Activated CD4-positive, alpha-beta memory T cell treated with anti-CD3 and anti-CD28 coated beads, Interleukin-2, amount 10 ng/mL, durations not matched to agents 7 days and 5 days (primary cell): Measurements from ENCODE around the gene SESN1. TPM values are rescaled to one million over a fixed set of nuclear protein-coding genes. Genes with fewer than 3 reads are reported as not detected.
"Not testable (repeated sequence)": the region's sequence is repeated elsewhere in the genome, so short reads cannot be mapped to it uniquely, and the experiment has no call there.

Source experiments
- CTCF ChIA-PET: fragments of 350-600 bp; sonication (Branson Sonifier 250); formaldehyde crosslinking; loops from one replicate; lab custom pipeline; 2021; ENCODE audit warnings: antibody characterized with exemption, inconsistent platforms; lab: Charles Lee
- POLR2A ChIA-PET: fragments of 350-600 bp; sonication (Branson Sonifier 250); formaldehyde crosslinking; loops from one replicate; lab custom pipeline; 2021; ENCODE audit warnings: antibody characterized with exemption; lab: Charles Lee
- DNase-seq: peaks from one replicate; pipeline ENCODE4 v3.0.0-alpha.2; 2020
- H3K27ac Mint-ChIP-seq: one replicate; pipeline ENCODE4 v1.8.0; 2021; ENCODE audit warnings: mild to moderate bottlenecking, mixed read lengths
- H3K27me3 Mint-ChIP-seq: one replicate; pipeline ENCODE4 v1.8.0; 2021; ENCODE audit warnings: mixed read lengths
- H3K36me3 Mint-ChIP-seq: one replicate; pipeline ENCODE4 v1.8.0; 2021; ENCODE audit warnings: low read depth, mixed read lengths
- H3K4me1 Mint-ChIP-seq: one replicate; pipeline ENCODE4 v1.8.0; 2021; ENCODE audit warnings: mixed read lengths
- H3K4me3 Mint-ChIP-seq: one replicate; pipeline ENCODE4 v1.8.0; 2021; ENCODE audit warnings: mild to moderate bottlenecking, mixed read lengths
- H3K9me3 Mint-ChIP-seq: one replicate; pipeline ENCODE4 v1.8.0; 2021; ENCODE audit warnings: mixed read lengths
- total RNA-seq, 2 experiments: library from RNA; stranded (reverse); gene quantifications; one replicate each; pipeline ENCODE4 v1.2.3, GENCODE V29; 2021

SESN1 gene
- total RNA-seq = 10 to 100 TPM; 22.9 to 23.0 TPM

GRCh38 chr6:109094416-109095035 lies at the start of gene SESN1:
Gene SESN1, minus strand, starts transcription at chr6:109094846. Its CDS starts 773 bp downstream, at chr6:109094073.
- H3K4me1 Mint-ChIP-seq = peaks cover 49% of the 10 kb centered on the region
- CTCF ChIA-PET = interaction anchor here (1.0 to 3.3 kb wide), 9 partner anchors 15 to 536 kb away, joined by 3 to 11 read pairs (median 4); partner anchors contain the start of gene CD164

DNA sequence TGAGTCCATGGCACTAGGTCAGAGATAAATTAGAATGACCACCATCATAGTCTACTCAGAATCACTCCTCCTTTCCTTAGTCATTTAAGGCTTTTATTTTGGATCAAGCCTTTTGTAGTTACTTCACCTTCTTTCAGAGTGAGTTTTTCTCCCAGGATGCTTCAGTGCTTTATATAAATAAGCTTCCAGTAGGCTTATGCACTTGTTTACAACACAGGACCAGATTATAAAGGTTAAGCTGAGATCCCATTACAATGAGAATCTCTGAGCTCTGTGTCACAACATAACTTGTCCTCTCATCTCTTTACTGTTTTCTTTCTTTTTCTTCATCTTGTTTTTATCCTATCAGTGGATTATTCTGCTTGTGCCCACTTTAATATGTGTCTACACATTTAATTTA lies 48.5 kb upstream of the SESN1 start:
- no peak overlapping the region for H3K27ac Mint-ChIP-seq
- no peak for DNase-seq
- ChIA-PET POLR2A (no interaction called here), CTCF (no interaction called here)
- H3K36me3 Mint-ChIP-seq = peaks cover 22% of the 10 kb centered on the region
- H3K4me1 Mint-ChIP-seq = no peaks in the 10 kb centered on the region
- peaks cover 2% of the 10 kb centered on the region for H3K9me3 Mint-ChIP-seq
- no peaks in the 10 kb centered on the region for H3K27me3 Mint-ChIP-seq
- no peak overlapping the region for H3K4me3 Mint-ChIP-seq

More at GRCh38 chr6:109094416-109095035, at the start of gene SESN1:
- POLR2A ChIA-PET = interaction anchor here (0.6 to 4.7 kb wide), 55 partner anchors 9 to 1721 kb away, joined by 3 to 73 read pairs (median 4); partner anchors contain the start of genes ARMC2, CD164, CDK19 and FOXO3
- Mint-ChIP-seq H3K4me3 (peak within 1 kb of the TSS; percentile 94), H3K9me3 (no peaks in the 10 kb centered on the region), H3K27ac (peak within 1 kb of the TSS; percentile 100), H3K36me3 (peaks cover 15% of the 10 kb centered on the region), H3K27me3 (no peaks in the 10 kb centered on the region)
- peak; percentile 88 for DNase-seq

GRCh38 chr6:109142067-109142466 lies 47.4 kb upstream of the SESN1 start:
- POLR2A ChIA-PET, H3K9me3 Mint-ChIP-seq, H3K4me1 Mint-ChIP-seq, DNase-seq, CTCF ChIA-PET, H3K27me3 Mint-ChIP-seq, H3K4me3 Mint-ChIP-seq, H3K27ac Mint-ChIP-seq: not testable (repeated sequence)
- H3K36me3 Mint-ChIP-seq = peaks cover 16% of the 10 kb centered on the region

DNA sequence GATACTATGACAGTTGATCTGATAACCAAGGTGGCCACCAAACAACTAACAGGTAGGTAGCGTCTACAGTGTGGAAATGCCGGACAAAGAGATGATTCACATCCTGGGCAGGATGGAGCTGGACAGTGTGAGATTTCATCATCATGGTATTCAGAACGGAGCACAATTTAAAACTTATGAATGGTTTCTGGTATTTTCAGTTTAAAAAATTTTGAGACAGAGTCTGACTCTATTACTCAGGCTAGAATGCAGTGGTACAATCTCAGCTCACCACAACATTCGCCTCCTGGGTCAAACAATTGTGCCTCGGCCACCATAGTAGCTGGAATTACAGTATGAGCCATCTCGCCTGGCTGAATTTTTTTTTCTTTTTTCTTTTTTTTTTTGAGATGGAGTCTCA lies 44.5 kb upstream of the SESN1 start:
- H3K27me3 Mint-ChIP-seq = no peaks in the 10 kb centered on the region
- H3K9me3 Mint-ChIP-seq = peaks cover 3% of the 10 kb centered on the region
- no peak overlapping the region for H3K27ac Mint-ChIP-seq
- POLR2A ChIA-PET = interaction anchor here (0.7 to 1.1 kb wide), 3 partner anchors 45 to 243 kb away, joined by 3 to 4 read pairs (median 3); partner anchors contain the start of genes CD164 and SESN1
- H3K36me3 Mint-ChIP-seq = peaks cover 14% of the 10 kb centered on the region
- no peak for DNase-seq
- CTCF ChIA-PET = no interaction called here
- H3K4me1 Mint-ChIP-seq = no peaks in the 10 kb centered on the region
- no peak overlapping the region for H3K4me3 Mint-ChIP-seq

- peaks cover 11% of the 10 kb centered on the region for H3K36me3 Mint-ChIP-seq
- CTCF ChIA-PET, H3K27me3 Mint-ChIP-seq, DNase-seq, H3K4me3 Mint-ChIP-seq, H3K4me1 Mint-ChIP-seq, H3K9me3 Mint-ChIP-seq, POLR2A ChIA-PET, H3K27ac Mint-ChIP-seq: not testable (repeated sequence)
These were observed 41.9 kb upstream of the SESN1 start for GRCh38 chr6:109136530-109136929.

- CTCF ChIA-PET, H3K27me3 Mint-ChIP-seq, H3K4me1 Mint-ChIP-seq, H3K9me3 Mint-ChIP-seq, H3K27ac Mint-ChIP-seq, DNase-seq, H3K4me3 Mint-ChIP-seq, POLR2A ChIA-PET: not testable (repeated sequence)
- peaks cover 11% of the 10 kb centered on the region for H3K36me3 Mint-ChIP-seq
These were observed 41.4 kb upstream of the SESN1 start for GRCh38 chr6:109136039-109136438.

DNA sequence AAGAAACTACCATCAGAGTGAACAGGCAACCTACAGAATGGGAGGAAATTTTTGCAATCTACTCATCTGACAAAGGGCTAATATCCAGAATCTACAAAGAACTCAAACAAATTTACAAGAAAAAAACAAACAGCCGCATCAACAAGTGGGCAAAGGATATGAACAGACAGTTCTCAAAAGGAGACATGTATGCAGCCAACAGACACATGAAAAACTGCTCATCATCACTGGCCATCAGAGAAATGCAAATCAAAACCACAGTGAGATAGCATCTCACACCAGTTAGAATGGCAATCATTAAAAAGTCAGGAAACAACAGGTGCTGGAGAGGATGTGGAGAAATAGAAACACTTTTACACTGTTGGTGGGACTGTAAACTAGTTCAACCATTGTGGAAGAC lies 41.0 kb upstream of the SESN1 start:
- DNase-seq, H3K27me3 Mint-ChIP-seq, CTCF ChIA-PET, H3K4me1 Mint-ChIP-seq, POLR2A ChIA-PET, H3K27ac Mint-ChIP-seq, H3K9me3 Mint-ChIP-seq, H3K4me3 Mint-ChIP-seq: not testable (repeated sequence)
- peaks cover 13% of the 10 kb centered on the region for H3K36me3 Mint-ChIP-seq

- H3K27ac Mint-ChIP-seq = no peak overlapping the region
- ChIA-PET POLR2A (no interaction called here), CTCF (no interaction called here)
- H3K9me3 Mint-ChIP-seq = peaks cover 2% of the 10 kb centered on the region
- peaks cover 17% of the 10 kb centered on the region for H3K36me3 Mint-ChIP-seq
- H3K4me3 Mint-ChIP-seq = no peak overlapping the region
- H3K4me1 Mint-ChIP-seq = peaks cover 3% of the 10 kb centered on the region
- DNase-seq = no peak
- H3K27me3 Mint-ChIP-seq = no peaks in the 10 kb centered on the region
These were observed 35.4 kb upstream of the SESN1 start for GRCh38 chr6:109130065-109130464.

GRCh38 chr6:109125504-109125903 lies 30.9 kb upstream of the SESN1 start:
- POLR2A ChIA-PET = interaction anchor here (0.6 kb wide), 1 partner anchor 20 kb away, joined by 3 read pairs; no protein-coding TSS in a partner anchor
- CTCF ChIA-PET = interaction anchor here (0.6 to 1.4 kb wide), 2 partner anchors 57 to 268 kb away, joined by 3 to 10 read pairs; no protein-coding TSS in a partner anchor

DNA sequence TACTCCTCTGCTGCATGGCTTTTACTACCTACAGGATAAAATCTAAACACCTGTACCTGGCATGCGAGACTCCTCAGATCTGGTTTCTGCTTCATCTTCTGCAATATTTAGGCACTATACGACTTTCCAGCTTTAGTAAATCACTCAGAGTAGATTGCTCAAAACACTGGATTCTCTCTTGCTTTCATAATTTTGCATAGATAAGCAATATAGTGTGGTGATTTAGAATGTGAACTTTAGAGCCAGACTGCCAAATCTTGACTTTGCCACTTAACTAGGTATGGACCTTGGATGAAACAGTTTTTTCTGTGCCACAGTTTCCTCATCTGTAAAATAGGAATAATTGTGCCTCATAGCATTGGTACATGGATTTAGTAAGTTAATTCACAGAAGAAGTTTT lies 29.6 kb upstream of the SESN1 start:
- Mint-ChIP-seq H3K27ac (no peak overlapping the region), H3K9me3 (no peaks in the 10 kb centered on the region), H3K36me3 (peaks cover 8% of the 10 kb centered on the region), H3K4me1 (peaks cover 14% of the 10 kb centered on the region), H3K4me3 (no peak overlapping the region), H3K27me3 (no peaks in the 10 kb centered on the region)
- ChIA-PET CTCF (no interaction called here), POLR2A (no interaction called here)
- DNase-seq = no peak

More at GRCh38 chr6:109125504-109125903, 30.9 kb upstream of the SESN1 start:
- Mint-ChIP-seq H3K9me3 (no peaks in the 10 kb centered on the region), H3K27me3 (no peaks in the 10 kb centered on the region), H3K4me3 (no peak overlapping the region), H3K36me3 (peaks cover 15% of the 10 kb centered on the region), H3K4me1 (peaks cover 9% of the 10 kb centered on the region), H3K27ac (no peak overlapping the region)
- no peak for DNase-seq

DNA sequence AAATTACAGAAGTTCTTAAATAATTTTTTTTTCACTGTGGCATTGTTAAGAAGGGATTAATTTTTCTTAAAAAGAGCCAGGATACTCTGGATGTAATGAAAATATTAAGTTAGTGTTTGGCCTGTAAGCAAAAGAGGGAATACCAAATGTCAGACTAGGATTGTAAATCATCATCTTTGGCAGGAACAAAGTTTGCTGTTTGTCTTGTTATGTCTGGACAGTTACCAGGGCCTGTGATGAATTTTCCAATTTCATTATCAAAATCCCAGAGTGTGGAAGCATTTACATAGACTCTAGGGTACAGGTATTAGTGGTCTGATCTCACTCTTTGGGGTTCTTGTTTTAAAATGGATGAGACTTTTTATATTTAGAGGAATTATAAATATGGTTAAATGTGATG lies 26.8 kb upstream of the SESN1 start:
- no peak for DNase-seq
- Mint-ChIP-seq H3K27ac (no peak overlapping the region), H3K36me3 (peaks cover 7% of the 10 kb centered on the region), H3K9me3 (no peaks in the 10 kb centered on the region), H3K4me3 (no peak overlapping the region), H3K4me1 (peaks cover 14% of the 10 kb centered on the region), H3K27me3 (no peaks in the 10 kb centered on the region)
- ChIA-PET CTCF (no interaction called here), POLR2A (no interaction called here)

- POLR2A ChIA-PET = no interaction called here
- H3K27ac Mint-ChIP-seq = no peak overlapping the region
These were observed 24.3 kb upstream of the SESN1 start for GRCh38 chr6:109118871-109119354.

DNA sequence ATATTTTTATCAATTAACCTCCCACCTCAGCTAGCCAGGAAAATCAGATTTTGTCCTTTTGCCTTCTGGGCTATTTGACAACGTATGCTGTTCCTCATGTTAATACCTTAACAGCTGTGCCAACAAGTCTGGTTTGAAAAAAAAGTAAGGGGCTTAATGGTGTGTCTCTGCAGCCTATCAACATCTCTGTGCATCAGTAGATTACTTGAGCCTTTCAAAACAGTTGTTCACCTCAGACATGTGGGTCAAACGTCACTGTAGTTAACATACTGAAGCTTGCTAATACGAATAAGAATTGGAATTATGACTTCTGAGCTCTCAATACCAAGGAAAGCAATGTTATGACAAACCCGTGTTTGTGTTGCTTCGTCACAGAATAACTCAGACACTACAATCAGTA lies 23.7 kb upstream of the SESN1 start:
- CTCF ChIA-PET = interaction anchor here (0.6 kb wide), 1 partner anchor 619 kb away, joined by 5 read pairs; no protein-coding TSS in a partner anchor
- Mint-ChIP-seq H3K4me1 (peaks cover 14% of the 10 kb centered on the region), H3K36me3 (peaks cover 2% of the 10 kb centered on the region), H3K27ac (no peak overlapping the region), H3K27me3 (no peaks in the 10 kb centered on the region), H3K4me3 (no peak overlapping the region), H3K9me3 (no peaks in the 10 kb centered on the region)
- no peak for DNase-seq
- POLR2A ChIA-PET = no interaction called here

More at GRCh38 chr6:109118871-109119354, 24.3 kb upstream of the SESN1 start:
- Mint-ChIP-seq H3K4me3 (no peak overlapping the region), H3K9me3 (no peaks in the 10 kb centered on the region), H3K36me3 (peaks cover 5% of the 10 kb centered on the region), H3K27me3 (no peaks in the 10 kb centered on the region), H3K4me1 (peaks cover 14% of the 10 kb centered on the region)
- CTCF ChIA-PET = no interaction called here
- no peak for DNase-seq
